Small intestine (tissue), 7 donors: ENCODE data around the gene THYN1. TPM values are rescaled to one million over a fixed set of nuclear protein-coding genes. Genes with fewer than 3 reads are reported as not detected.

Experiments used
- DNase-seq, 2 donors: peaks; one replicate each; pipeline versions ENCODE4 v3.0.0 to v3.0.0-alpha.2; 2013
- FAIRE-seq: peaks from 2 replicates; lab custom pipeline; 2012; peaks lifted over from hg19 to GRCh38; lab: Jason Lieb, UNC
- H3K27ac ChIP-seq, 3 donors: one replicate each; pipeline ENCODE4 v1.5.1; 2013; ENCODE audit warnings: low read length in 2 of 3, mild to moderate bottlenecking in 2 of 3, control low read depth in 1 of 3, inconsistent platforms in 1 of 3, low read depth in 1 of 3, moderate library complexity in 1 of 3
- H3K27me3 ChIP-seq, 3 donors: one replicate each; pipeline ENCODE4 v1.6.1; 2013; ENCODE audit warnings: low read length in 3 of 3, inconsistent platforms in 1 of 3; ENCODE audit not compliant: control insufficient read depth in 3 of 3, insufficient read depth in 3 of 3
- H3K36me3 ChIP-seq, 3 donors: one replicate each; pipeline ENCODE4 v1.6.1; 2013; ENCODE audit warnings: low read length in 3 of 3, inconsistent platforms in 1 of 3, low read depth in 1 of 3, mild to moderate bottlenecking in 1 of 3, moderate library complexity in 1 of 3; ENCODE audit not compliant: control insufficient read depth in 3 of 3, insufficient read depth in 2 of 3
- H3K4me1 ChIP-seq, 3 donors: one replicate each; pipeline ENCODE4 v1.6.1; 2013; ENCODE audit warnings: low read length in 2 of 3, inconsistent platforms in 1 of 3, low read depth in 1 of 3, mild to moderate bottlenecking in 1 of 3, moderate library complexity in 1 of 3; ENCODE audit not compliant: control insufficient read depth in 3 of 3, insufficient read depth in 2 of 3
- H3K4me3 ChIP-seq, 3 donors: one replicate each; pipeline ENCODE4 v1.5.1; 2013; ENCODE audit warnings: low read length in 3 of 3, control low read depth in 1 of 3, inconsistent platforms in 1 of 3, low read depth in 1 of 3, mild to moderate bottlenecking in 1 of 3, moderate library complexity in 1 of 3
- H3K9me3 ChIP-seq, 2 donors: one replicate each; pipeline ENCODE4 v1.6.1; 2013; ENCODE audit warnings: low read depth in 1 of 2, low read length in 1 of 2; ENCODE audit not compliant: control insufficient read depth in 2 of 2, insufficient read depth in 1 of 2
- WGBS, 3 donors: extraction: QIAGEN DNeasy Blood & Tissue Kit; methylation state at CpG; one replicate each; pipeline ENCODE4 v1.1.7; 2013; 5-methylcytosine and 5-hydroxymethylcytosine counted together
- polyA plus RNA-seq, 4 donors: library from polyadenylated mRNA; stranded (reverse) in 3 of 4; unstranded in 1 of 4; fragments of 200-250 nt in 3 of 4; fragments of 120-200 nt in 1 of 4; gene quantifications; one replicate each; pipeline versions ENCODE4 v1.2.1 to v1.2.3, GENCODE V29; 2013
- donor health status: healthy with polysubstance abuse.
- donor health status: control.
- donor health status: control.
- donor health status: Bipolar disorder and iron deficiency.
- donor health status: healthy.

The THYN1 gene
- polyA plus RNA-seq, 4 donors, result 39.2 to 61.6 (median 47.9) TPM

DNA sequence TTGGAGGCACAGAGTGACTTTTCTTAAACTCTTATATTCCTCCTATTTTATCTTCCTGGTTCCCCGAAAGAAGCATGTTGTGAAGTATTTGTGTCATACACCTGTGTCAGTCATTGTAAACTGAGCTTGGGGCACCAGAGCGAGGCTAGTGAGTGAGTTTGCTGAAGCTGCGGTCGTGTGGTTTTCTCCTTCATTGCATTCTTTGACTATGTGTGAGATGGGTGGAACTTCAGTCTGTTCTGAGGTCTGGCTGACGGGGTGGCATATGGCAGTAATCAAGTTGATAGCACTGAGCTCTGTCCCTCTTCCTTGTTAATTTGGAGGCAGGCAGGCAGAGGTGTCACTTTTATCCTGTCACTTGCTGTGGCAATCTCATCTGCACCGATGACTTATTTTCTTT lies 24.5 kb downstream of the THYN1 start:
- Histone ChIP-seq H3K4me3 (no peak overlapping the region), H3K27me3 (no peaks in the 10 kb centered on the region), H3K27ac (no peak overlapping the region), H3K36me3 (peaks cover 0 to 15% (median 2%) of the 10 kb centered on the region in 3 donors), H3K9me3 (no peaks in the 10 kb centered on the region), H3K4me1 (peaks cover 3 to 13% (median 12%) of the 10 kb centered on the region in 3 donors)
- 70 to 84% (median 79%) methylated on average over 6 of the region's 6 CpGs for WGBS, 3 donors
- FAIRE-seq, result no peak
- DNase-seq, result peak in 1 of 2 donors; percentile 27

DNA sequence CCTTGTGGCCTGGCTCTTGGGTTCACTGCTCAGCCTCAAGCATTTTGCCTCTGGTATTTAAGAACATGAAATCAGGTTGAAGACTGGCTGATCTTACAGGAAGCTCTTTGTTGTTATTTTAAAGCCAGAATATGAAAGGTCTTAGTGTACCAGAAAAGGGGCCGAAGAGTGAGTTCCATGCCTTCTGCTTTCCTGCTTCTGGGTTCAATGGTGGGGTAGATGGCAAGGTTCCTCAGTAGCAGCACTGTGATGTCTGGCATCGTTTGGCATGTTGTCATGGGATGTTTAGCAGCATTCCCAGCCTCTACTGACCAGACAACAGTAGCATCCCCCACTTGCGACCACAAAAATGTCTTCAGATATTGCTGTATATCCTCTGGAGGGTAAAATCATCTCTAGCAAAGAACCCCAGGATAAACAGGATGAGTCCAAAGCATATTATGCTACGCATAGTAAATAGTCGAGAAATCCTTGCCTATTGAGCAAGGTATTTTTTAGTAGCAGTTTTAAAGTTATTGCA lies 26.3 kb downstream of the THYN1 start:
- Histone ChIP-seq H3K9me3 (no peaks in the 10 kb centered on the region), H3K4me1 (peaks cover 6 to 16% (median 12%) of the 10 kb centered on the region in 3 donors), H3K27ac (no peak overlapping the region), H3K4me3 (no peak overlapping the region), H3K36me3 (peaks cover 0 to 5% (median 2%) of the 10 kb centered on the region in 3 donors), H3K27me3 (no peaks in the 10 kb centered on the region)
- FAIRE-seq (no peak), DNase-seq (no peak)
- WGBS, 3 donors, result 81 to 89% (median 86%) methylated on average over 5 of the region's 5 CpGs

DNA sequence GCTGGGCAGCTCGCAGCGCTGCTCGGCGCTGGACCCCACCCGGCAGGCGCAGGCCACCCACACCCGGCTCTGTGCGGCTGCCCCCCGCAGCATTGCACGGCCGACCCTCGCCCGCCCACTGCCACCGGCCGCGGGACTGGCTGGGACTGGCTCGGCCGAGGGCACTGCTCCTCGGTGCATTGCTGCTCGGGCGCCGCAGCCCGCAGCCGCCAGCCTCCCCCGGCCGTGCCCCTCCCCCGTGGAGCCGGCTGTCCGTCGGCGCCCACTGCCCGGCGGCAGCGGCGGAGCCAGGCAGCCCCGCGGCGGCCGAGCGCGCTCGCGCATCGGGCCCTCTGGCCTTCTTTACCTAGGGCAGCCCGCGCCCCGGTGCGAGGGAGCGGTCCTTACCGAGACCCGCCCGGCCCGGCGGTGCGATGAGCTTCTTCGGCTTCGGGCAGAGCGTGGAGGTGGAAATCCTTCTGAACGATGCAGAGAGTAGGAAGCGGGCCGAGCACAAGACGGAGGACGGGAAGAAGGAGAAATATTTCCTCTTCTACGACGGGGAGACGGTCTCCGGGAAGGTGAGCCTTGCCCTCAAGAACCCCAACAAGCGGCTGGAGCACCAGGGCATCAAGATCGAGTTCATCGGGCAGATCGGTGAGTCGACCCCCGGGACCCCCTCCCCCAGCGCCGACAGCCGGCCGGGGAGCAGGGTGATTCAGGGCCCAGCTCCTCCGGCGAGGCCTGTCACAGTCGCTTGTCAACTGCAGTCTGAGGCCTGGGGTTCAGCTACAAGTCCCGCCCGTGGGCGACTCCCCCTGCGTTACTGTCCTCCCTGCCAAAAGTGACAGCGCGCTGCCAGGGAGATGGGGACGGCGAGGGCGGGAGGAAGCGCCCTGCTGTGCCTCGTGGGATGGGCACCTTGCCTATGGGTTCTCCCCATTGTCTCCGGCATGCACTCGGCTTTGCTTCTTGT lies 28.2 kb downstream of the THYN1 start:
- Histone ChIP-seq H3K36me3 (peaks cover 0 to under 1% (median 0%) of the 10 kb centered on the region in 3 donors), H3K27ac (peak overlapping the region; percentile 39 to 90 (median 50)), H3K27me3 (no peaks in the 10 kb centered on the region), H3K4me1 (peaks cover 6 to 16% (median 12%) of the 10 kb centered on the region in 3 donors), H3K4me3 (peak overlapping the region; percentile 79 to 87 (median 85)), H3K9me3 (no peaks in the 10 kb centered on the region)
- peak; percentile 37 to 53 for DNase-seq
- 0 to 1% (median 1%) methylated on average over 75 to 93 of the region's 93 CpGs for WGBS, 3 donors
- FAIRE-seq, result no peak

DNA sequence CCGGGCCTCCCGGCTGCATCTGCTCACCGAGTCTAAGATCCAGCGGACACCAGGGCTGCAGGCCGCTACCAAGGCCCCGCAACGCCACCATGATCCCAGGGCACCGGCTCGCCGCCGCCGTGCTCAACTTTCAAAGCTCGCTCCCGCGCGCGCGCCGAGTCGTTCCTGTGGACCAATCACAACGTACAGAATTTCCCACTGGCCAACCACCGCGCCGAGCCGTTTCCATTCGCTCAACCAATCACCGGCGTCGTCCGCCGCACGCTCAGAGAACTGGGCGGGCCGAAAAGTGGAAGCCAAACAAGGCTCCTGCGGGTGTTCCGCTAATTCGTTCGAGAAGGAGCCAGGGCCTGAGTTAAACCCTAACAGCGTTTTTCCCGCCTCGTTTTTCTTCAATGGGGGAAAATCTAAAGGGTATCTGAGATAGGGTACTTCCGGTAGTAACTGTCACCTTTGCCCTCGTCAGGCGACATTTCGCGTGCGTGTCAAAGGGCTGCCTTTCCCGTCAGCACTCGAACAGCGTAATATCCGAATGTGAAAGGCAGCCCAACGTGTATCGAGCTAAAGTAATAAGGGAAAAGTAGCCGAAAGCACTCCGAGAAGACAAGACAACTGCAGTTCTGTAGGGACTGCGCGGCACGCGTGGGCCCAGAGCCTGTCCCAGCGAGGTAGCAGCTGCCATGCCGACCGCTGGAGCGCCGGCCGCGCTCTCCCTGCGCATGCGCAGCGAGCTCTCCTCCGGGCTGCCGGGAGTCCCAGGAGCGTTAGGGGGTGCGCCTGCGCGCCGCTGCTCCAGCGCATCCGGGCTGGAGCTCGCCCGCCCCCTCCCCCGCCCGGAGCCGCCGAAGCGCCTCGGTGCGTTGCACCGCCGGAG lies 29.1 kb downstream of the THYN1 start, which contains the start of the genes NCAPD3 and VPS26B:
TSS of gene NCAPD3 (minus strand) at position 132 of the 874 bp plus-strand sequence. CDS start at position 91, 41 bp downstream.
TSS of gene VPS26B (plus strand) at position 836 of the 874 bp plus-strand sequence. CDS start 452 bp downstream, outside the sequence.
- Histone ChIP-seq H3K27ac (peak within 1 kb of the TSS; percentile 76 to 94 (median 90)), H3K27me3 (no peaks in the 10 kb centered on the region), H3K36me3 (peaks cover 0 to 8% (median 0%) of the 10 kb centered on the region in 3 donors), H3K4me1 (peaks cover 6 to 16% (median 12%) of the 10 kb centered on the region in 3 donors), H3K4me3 (peak within 1 kb of the TSS; percentile 79 to 87 (median 85)), H3K9me3 (no peaks in the 10 kb centered on the region)
- DNase-seq (peak; percentile 97 to 98), FAIRE-seq (no peak)
- 0% methylated on average over 66 to 89 of the region's 89 CpGs for WGBS, 3 donors

DNA sequence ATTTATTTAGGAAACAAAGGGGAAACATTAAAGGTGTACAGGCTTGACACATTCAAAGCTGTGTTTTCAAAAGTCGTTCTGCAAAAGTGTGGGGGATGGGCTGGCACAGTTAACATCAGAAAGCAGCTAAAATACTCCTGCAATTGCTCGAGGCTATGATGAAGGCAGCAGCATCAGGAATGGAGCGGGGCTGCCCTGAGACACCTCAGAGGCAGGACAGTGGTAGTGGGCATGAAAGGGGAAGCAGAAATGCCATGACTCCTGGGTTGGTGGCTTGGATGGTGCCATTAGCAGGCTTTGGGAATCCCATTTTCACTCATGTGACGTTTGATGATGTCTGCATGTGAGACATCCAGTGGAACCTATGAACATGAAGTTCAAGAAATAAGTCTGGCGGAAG lies 30.0 kb downstream of the THYN1 start:
- H3K4me3 ChIP-seq, result peak overlapping the region; percentile 61 to 79 (median 76)
- H3K9me3 ChIP-seq, result no peaks in the 10 kb centered on the region
- DNase-seq (peak; percentile 4 to 16), FAIRE-seq (no peak)
- peaks cover 0 to 11% (median 1%) of the 10 kb centered on the region in 3 donors for H3K36me3 ChIP-seq
- WGBS, 3 donors, result 4 to 9% (median 5%) methylated on average over 5 of the region's 5 CpGs
- H3K27me3 ChIP-seq, result no peaks in the 10 kb centered on the region
- no peak overlapping the region for H3K27ac ChIP-seq
- H3K4me1 ChIP-seq, result peaks cover 6 to 16% (median 12%) of the 10 kb centered on the region in 3 donors

DNA sequence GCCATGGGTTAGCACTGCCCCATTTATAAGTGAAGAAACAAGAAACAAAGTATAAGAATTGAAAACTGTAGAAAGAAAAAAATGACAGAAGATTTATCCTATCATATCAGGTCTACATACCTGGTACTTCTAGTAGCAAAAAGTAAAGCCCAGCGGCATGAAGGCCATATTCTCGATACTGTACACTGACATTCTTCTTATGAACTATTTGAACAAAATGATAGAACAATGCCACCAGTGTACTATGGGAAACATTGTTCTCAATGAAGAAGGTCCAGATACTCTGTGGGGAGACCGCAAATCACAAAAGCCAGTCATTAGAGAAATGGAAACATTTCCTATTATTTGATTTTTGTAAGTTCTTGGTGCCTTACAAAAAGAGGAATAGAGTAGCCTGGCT lies 36.3 kb downstream of the THYN1 start:
- Histone ChIP-seq H3K36me3 (peaks cover 0 to 21% (median 3%) of the 10 kb centered on the region in 3 donors), H3K27ac (no peak overlapping the region), H3K4me1 (no peaks in the 10 kb centered on the region), H3K27me3 (no peaks in the 10 kb centered on the region), H3K9me3 (no peaks in the 10 kb centered on the region), H3K4me3 (no peak overlapping the region)
- no peak for DNase-seq
- no peak for FAIRE-seq
- WGBS, 3 donors, result 96 to 99% (median 96%) methylated on average over 3 of the region's 3 CpGs

DNA sequence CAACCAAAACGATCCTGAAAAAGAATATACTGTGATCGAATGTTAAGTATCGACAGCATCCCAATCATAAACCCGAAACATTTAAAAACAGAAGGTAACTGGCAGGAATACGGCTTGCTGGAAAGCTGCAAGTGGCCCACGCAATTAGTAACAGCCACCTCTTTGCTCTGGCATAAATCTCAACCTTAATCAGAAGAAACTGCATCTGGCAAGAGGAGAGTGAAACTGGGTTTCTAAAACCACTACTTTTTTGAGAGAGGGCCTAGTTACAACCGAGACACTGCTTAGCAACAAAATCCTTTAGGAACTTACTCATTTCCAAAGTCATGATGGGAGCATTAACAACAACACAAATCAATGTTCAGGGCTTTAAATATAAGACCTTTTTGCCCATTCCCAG lies 37.3 kb downstream of the THYN1 start:
- FAIRE-seq, result no peak
- Histone ChIP-seq H3K36me3 (peaks cover 0 to 21% (median 3%) of the 10 kb centered on the region in 3 donors), H3K27me3 (no peaks in the 10 kb centered on the region), H3K4me1 (no peaks in the 10 kb centered on the region), H3K4me3 (no peak overlapping the region), H3K9me3 (no peaks in the 10 kb centered on the region), H3K27ac (no peak overlapping the region)
- 92 to 93% (median 92%) methylated on average over 7 of the region's 7 CpGs for WGBS, 3 donors
- no peak for DNase-seq
